Spleen (tissue), 11 donors: ENCODE measurements around the gene RNF43. TPM values are rescaled to one million over a fixed set of nuclear protein-coding genes. Genes with fewer than 3 reads are reported as not detected.

Source experiments
- DNase-seq: peaks from one replicate; pipeline ENCODE4 v3.0.0-alpha.2; 2020
- H3K27ac ChIP-seq, 8 donors: fragments of 200-600 bp; sonication (generic) in 7 of 8; 1 replicate in 4 of 8; 2 replicates in 4 of 8; pipeline versions ENCODE4 v1.5.0 to v1.8.0; 2016 to 2021; ENCODE audit warnings: inconsistent platforms in 4 of 8, mild to moderate bottlenecking in 4 of 8, moderate library complexity in 1 of 8
- H3K27me3 ChIP-seq, 7 donors: fragments of 200-600 bp; sonication (generic) in 6 of 7; replicated peaks in 1 of 7; 1 replicate in 4 of 7; 2 replicates in 3 of 7; pipeline versions ENCODE4 v1.5.0 to v1.8.0; 2016 to 2021; ENCODE audit warnings: inconsistent platforms in 3 of 7, mild to moderate bottlenecking in 1 of 7
- H3K36me3 ChIP-seq, 6 donors: fragments of 200-600 bp; sonication (generic) in 5 of 6; 1 replicate in 4 of 6; 2 replicates in 2 of 6; pipeline versions ENCODE4 v1.5.0 to v1.8.0; 2016 to 2021; ENCODE audit warnings: inconsistent platforms in 2 of 6
- H3K4me1 ChIP-seq, 6 donors: fragments of 200-600 bp; sonication (generic) in 5 of 6; 1 replicate in 3 of 6; 2 replicates in 3 of 6; pipeline versions ENCODE4 v1.5.0 to v1.8.0; 2016 to 2021; ENCODE audit warnings: inconsistent platforms in 3 of 6
- H3K4me3 ChIP-seq, 8 donors: fragments of 200-600 bp; sonication (generic) in 7 of 8; 1 replicate in 4 of 8; 2 replicates in 4 of 8; pipeline versions ENCODE4 v1.5.0 to v1.8.0; 2016 to 2021; ENCODE audit warnings: inconsistent platforms in 4 of 8, mild to moderate bottlenecking in 4 of 8, moderate library complexity in 2 of 8
- H3K9me3 ChIP-seq, 8 donors: fragments of 200-600 bp; sonication (generic) in 7 of 8; 1 replicate in 4 of 8; 2 replicates in 4 of 8; pipeline versions ENCODE4 v1.5.0 to v1.8.0; 2016 to 2021; ENCODE audit warnings: inconsistent platforms in 4 of 8
- CTCF ChIP-seq, 11 experiments: fragments of 200-600 bp in 7 of 11; fragments of 450-650 bp in 4 of 11; sonication (generic) in 4 of 11; IDR thresholded peaks in 8 of 11; conservative IDR thresholded peaks in 3 of 11; 1 replicate in 7 of 11; 2 replicates in 4 of 11; pipeline versions ENCODE4 v1.4.0 to v1.8.0; 2016 to 2021; ENCODE audit warnings: antibody characterized with exemption in 11 of 11, inconsistent platforms in 4 of 11, mild to moderate bottlenecking in 1 of 11
- POLR2A ChIP-seq, 3 donors: fragments of 450-650 bp; IDR thresholded peaks; one replicate each; pipeline ENCODE4 v1.5.1; 2017; ENCODE audit warnings: antibody characterized with exemption in 3 of 3, mild to moderate bottlenecking in 1 of 3
- POLR2AphosphoS5 ChIP-seq, 3 donors: sonication (generic); formaldehyde crosslinking; IDR thresholded peaks; one replicate each; pipeline ENCODE4 v1.5.1; 2017; ENCODE audit warnings: antibody characterized with exemption in 3 of 3
- WGBS, 5 donors: extraction: QIAGEN DNeasy Blood & Tissue Kit in 3 of 5; methylation state at CpG; one replicate each; pipeline versions ENCODE4 v1.1.5 to v1.1.7; 2013 to 2018; 5-methylcytosine and 5-hydroxymethylcytosine counted together
- intact Hi-C: fragments of 100-400 bp; cut with DNase I; formaldehyde crosslinking; loops from one replicate; pipeline ENCODE4 v1.15.0; 2023; ENCODE audit warnings: low total_unique reads
- polyA plus RNA-seq, 3 donors: library from polyadenylated mRNA; stranded (reverse); fragments of 200-250 nt; gene quantifications; one replicate each; pipeline ENCODE4 v1.2.1, GENCODE V29; 2013
- total RNA-seq, 7 donors: library from RNA; depleted of rRNA in 3 of 7; stranded (reverse); fragments of >200 nt in 3 of 7; fragmentation: NEBNext Ultra II Directional in 4 of 7; extraction: Animal tissue kit (Norgen Biotek cat#: 25700) in 4 of 7; gene quantifications; one replicate each; pipeline versions ENCODE4 v1.1.0 to v1.2.1, GENCODE V29; 2016 to 2021
- donor health status: healthy with polysubstance abuse.
- donor health status: DM: no; HTN: no; CAD: no; lungs with moderate emphysema.
- donor health status: DM: no; HTN: no; CAD: no.
- donor health status: Bipolar disorder and iron deficiency.
- donor health status: healthy.
- donor health status: DM: no; HTN: no; CAD: no.
- donor health status: DM: yes; HTN: yes; CAD: no.

Gene RNF43
- total and polyA plus RNA-seq, 10 donors: 0.38 to 1.8 (median 0.71) TPM

- intact Hi-C loops: no loop called here
- Histone ChIP-seq H3K9me3 (no peaks in the 10 kb centered on the region), H3K27me3 (no peaks in the 10 kb centered on the region), H3K4me1 (no peaks in the 10 kb centered on the region), H3K4me3 (no peak overlapping the region), H3K36me3 (no peaks in the 10 kb centered on the region), H3K27ac (no peak overlapping the region)
- no peak for DNase-seq
- 61 to 81% (median 70%) methylated on average over 8 to 10 of the region's 10 CpGs for WGBS, 5 donors
- no peak for TF ChIP-seq POLR2AphosphoS5 (IDR thresholded peaks at IDR 0.05)
- no peak for TF ChIP-seq POLR2A (IDR thresholded peaks at IDR 0.05)
- TF ChIP-seq CTCF (IDR thresholded peaks at IDR 0.05 in 8 of 11, conservative IDR thresholded peaks at IDR 0.05 in 3 of 11): no peak
Observed at GRCh38 chr17:58391302-58391984, 25.9 kb downstream of the RNF43 start.

- H3K27ac ChIP-seq: no peak overlapping the region
- no peaks in the 10 kb centered on the region for H3K4me1 ChIP-seq
Observed at GRCh38 chr17:58390884-58391283, 26.4 kb downstream of the RNF43 start.

DNA sequence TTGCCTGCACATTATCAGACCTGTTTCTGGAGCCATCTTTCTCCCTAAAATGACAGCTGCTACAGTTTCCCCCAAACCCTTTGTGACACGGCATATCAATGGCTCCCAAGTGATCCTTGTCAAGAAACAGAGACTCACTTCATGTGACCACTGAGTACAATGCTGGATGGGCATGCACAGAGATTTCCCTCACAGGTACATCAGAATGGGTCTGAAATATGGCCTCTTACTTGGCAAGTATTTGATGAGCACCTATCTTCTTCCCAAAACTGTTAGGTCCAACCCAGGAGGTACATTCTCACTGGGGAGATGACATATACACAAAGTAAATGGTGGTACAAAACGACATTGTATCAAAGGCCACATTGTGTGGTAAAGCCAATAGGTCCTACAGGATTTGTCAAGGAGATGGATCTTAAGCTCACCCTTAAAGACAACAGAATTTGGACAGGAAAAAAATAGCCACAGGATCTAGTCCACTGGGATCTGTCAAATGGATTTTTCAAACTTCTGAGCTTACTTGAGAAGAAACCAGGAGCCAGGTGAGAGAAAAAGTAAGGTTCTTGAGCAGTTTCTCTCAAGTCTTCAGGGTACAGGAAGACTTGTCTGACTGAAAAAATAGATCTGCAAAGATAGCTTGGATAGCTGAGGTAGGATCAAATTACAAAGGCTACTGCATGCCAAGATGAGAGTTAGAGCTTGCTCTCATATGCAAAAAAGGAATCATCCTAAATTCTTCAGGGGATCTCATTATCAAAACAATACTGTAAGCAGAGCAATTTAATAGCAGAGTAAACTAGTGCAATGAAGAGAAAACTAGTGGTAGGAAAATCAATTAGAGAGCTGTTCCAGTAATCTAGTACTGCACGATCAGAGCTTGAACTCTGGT is 28.8 kb downstream of the RNF43 start:
- Histone ChIP-seq H3K36me3 (no peaks in the 10 kb centered on the region), H3K4me1 (peaks cover 0 to 12% (median 0%) of the 10 kb centered on the region in 6 donors), H3K4me3 (no peak overlapping the region), H3K27ac (no peak overlapping the region), H3K27me3 (no peaks in the 10 kb centered on the region), H3K9me3 (no peaks in the 10 kb centered on the region)
- intact Hi-C loops: no loop called here
- WGBS, 5 donors: 70 to 85% (median 74%) methylated on average over 3 of the region's 3 CpGs
- TF ChIP-seq POLR2AphosphoS5 (IDR thresholded peaks at IDR 0.05) (no peak), CTCF (IDR thresholded peaks at IDR 0.05 in 8 of 11, conservative IDR thresholded peaks at IDR 0.05 in 3 of 11) (no peak), POLR2A (IDR thresholded peaks at IDR 0.05) (no peak)
- DNase-seq: no peak

More at GRCh38 chr17:58390884-58391283, 26.4 kb downstream of the RNF43 start:
- 87 to 98% (median 91%) methylated on average over 2 of the region's 2 CpGs for WGBS, 5 donors
- intact Hi-C loops: no loop called here
- TF ChIP-seq POLR2A (IDR thresholded peaks at IDR 0.05) (no peak), CTCF (IDR thresholded peaks at IDR 0.05 in 8 of 11, conservative IDR thresholded peaks at IDR 0.05 in 3 of 11) (no peak), POLR2AphosphoS5 (IDR thresholded peaks at IDR 0.05) (no peak)
- no peaks in the 10 kb centered on the region for H3K27me3 ChIP-seq
- no peaks in the 10 kb centered on the region for H3K36me3 ChIP-seq
- H3K4me3 ChIP-seq: no peak overlapping the region
- DNase-seq: no peak
- H3K9me3 ChIP-seq: no peaks in the 10 kb centered on the region

- no peak for DNase-seq
- Histone ChIP-seq H3K4me3 (no peak overlapping the region), H3K27ac (no peak overlapping the region), H3K4me1 (peaks cover 0 to 15% (median under 1%) of the 10 kb centered on the region in 6 donors), H3K9me3 (no peaks in the 10 kb centered on the region), H3K27me3 (no peaks in the 10 kb centered on the region), H3K36me3 (no peaks in the 10 kb centered on the region)
- TF ChIP-seq CTCF (IDR thresholded peaks at IDR 0.05 in 8 of 11, conservative IDR thresholded peaks at IDR 0.05 in 3 of 11): no peak
- no peak for TF ChIP-seq POLR2A (IDR thresholded peaks at IDR 0.05)
- TF ChIP-seq POLR2AphosphoS5 (IDR thresholded peaks at IDR 0.05): no peak
- 79 to 96% (median 85%) methylated on average over 1 of the region's 1 CpG for WGBS, 5 donors
- intact Hi-C loops: no loop called here
Observed at GRCh38 chr17:58387834-58388233, 29.5 kb downstream of the RNF43 start.
